Measurements from ENCODE around the gene PEAK1.

DNA sequence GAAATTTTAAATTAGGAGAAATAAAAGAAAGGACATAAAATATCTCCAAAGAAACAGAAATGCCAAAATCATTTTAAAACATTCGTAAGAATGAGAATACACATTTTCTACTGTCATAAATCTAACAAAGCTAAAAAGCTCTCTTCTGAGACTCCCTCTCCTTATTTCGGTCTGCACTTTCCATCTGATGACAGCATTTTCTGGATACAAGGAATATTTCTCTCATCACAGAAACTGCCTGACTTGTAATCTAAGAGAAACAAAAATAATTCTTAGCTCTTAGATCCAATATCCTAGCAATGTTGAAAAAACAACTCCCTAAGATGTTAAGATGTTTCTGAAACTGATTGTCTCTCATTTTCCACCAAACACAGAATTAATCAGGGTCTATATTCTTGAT, 93.5 kb downstream of the PEAK1 start:
- TF ChIP-seq POLR2A (IDR thresholded peaks at IDR 0.05; ENCODE audit: low read depth, low read length): no peak
- TF ChIP-seq, protein P1, sequence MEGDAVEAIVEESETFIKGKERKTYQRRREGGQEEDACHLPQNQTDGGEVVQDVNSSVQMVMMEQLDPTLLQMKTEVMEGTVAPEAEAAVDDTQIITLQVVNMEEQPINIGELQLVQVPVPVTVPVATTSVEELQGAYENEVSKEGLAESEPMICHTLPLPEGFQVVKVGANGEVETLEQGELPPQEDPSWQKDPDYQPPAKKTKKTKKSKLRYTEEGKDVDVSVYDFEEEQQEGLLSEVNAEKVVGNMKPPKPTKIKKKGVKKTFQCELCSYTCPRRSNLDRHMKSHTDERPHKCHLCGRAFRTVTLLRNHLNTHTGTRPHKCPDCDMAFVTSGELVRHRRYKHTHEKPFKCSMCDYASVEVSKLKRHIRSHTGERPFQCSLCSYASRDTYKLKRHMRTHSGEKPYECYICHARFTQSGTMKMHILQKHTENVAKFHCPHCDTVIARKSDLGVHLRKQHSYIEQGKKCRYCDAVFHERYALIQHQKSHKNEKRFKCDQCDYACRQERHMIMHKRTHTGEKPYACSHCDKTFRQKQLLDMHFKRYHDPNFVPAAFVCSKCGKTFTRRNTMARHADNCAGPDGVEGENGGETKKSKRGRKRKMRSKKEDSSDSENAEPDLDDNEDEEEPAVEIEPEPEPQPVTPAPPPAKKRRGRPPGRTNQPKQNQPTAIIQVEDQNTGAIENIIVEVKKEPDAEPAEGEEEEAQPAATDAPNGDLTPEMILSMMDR (IDR thresholded peaks at IDR 0.05; ENCODE audit: extremely low read depth in 1 of 2, insufficient read depth in 1 of 2, low read depth in 1 of 2, low read length in 2 of 2): no peak
